ENCODE results near the gene CARD11. TPM values are rescaled to one million over a fixed set of nuclear protein-coding genes. Genes with fewer than 3 reads are reported as not detected.

Gene CARD11
- polyA plus RNA-seq, 1 experiment, result not detected

GRCh38 chr7:2880874-2881533 is 162.7 kb downstream of the CARD11 start:
- DNase-seq (ENCODE audit: low read depth), result no peak
- TF ChIP-seq CTCF (IDR thresholded peaks at IDR 0.05; ENCODE audit: insufficient read depth, low read depth, low read length), result no peak
- H3K36me3 ChIP-seq (ENCODE audit: control insufficient read depth, insufficient read depth, low read length), result no peaks in the 10 kb centered on the region
- CTCF ChIA-PET, result interaction anchor here (0.5 to 1.0 kb wide), 2 partner anchors 16 to 17 kb away, joined by 3 read pairs; no protein-coding TSS in a partner anchor
- H3K4me3 ChIP-seq (ENCODE audit: low read depth, low read length), result no peak overlapping the region
- POLR2A ChIA-PET, result no interaction called here
- H3K27me3 ChIP-seq (ENCODE audit: control insufficient read depth, insufficient read depth, low read length), result no peaks in the 10 kb centered on the region

DNA sequence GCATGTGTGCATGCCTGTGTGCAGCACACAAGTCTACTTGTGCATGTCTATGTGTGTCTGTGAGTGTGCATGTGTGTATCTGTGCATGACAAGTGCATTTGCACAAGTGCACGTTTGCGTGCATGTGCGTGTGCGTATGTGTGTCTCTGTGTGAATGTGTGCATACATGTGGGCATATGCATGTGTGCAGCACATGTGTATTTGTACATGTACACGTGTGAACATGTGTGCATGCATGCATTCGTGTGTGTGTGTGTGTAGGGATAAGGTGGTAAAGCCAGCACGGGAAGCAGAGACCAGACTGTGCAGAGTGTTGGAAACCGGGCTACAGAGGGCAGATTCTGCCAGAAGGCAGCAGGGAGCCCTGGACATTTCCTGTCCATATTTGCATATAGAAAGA is 163.6 kb downstream of the CARD11 start:
- H3K4me3 ChIP-seq (ENCODE audit: low read depth, low read length), result no peak overlapping the region

DNA sequence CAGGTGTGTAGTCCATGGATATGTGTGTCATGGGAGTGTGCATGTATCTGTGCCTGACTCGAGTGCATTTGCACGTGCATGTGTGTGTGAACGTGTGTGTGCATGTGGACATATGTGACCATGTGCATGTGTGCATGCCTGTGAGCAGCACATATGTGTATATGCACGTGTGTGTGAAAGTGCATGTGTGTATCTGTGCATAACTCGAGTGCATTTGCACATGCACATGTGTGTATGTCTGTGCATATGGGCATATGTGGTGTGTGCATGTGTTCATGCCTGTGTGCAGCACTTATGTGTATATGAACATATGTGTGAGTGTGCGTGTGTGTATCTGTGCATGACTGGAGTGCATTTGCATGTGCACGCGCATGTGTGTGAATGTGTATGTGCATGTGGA is 164.3 kb downstream of the CARD11 start:
- no peak for TF ChIP-seq CTCF (IDR thresholded peaks at IDR 0.05; ENCODE audit: insufficient read depth, low read depth, low read length)
- POLR2A ChIA-PET, result no interaction called here
- CTCF ChIA-PET, result no interaction called here

More for the DNA sequence above, 163.6 kb downstream of the CARD11 start:
- POLR2A ChIA-PET, result no interaction called here
- no peak for DNase-seq (ENCODE audit: low read depth)
- H3K36me3 ChIP-seq (ENCODE audit: control insufficient read depth, insufficient read depth, low read length), result no peaks in the 10 kb centered on the region
- H3K27me3 ChIP-seq (ENCODE audit: control insufficient read depth, insufficient read depth, low read length), result no peaks in the 10 kb centered on the region
- CTCF ChIA-PET, result no interaction called here
- TF ChIP-seq CTCF (IDR thresholded peaks at IDR 0.05; ENCODE audit: insufficient read depth, low read depth, low read length), result no peak

GRCh38 chr7:2878306-2878705 is 165.4 kb downstream of the CARD11 start:
- DNase-seq (ENCODE audit: low read depth), result no peak
- H3K4me3 ChIP-seq (ENCODE audit: low read depth, low read length), result no peak overlapping the region
- POLR2A ChIA-PET, result no interaction called here
- CTCF ChIA-PET, result no interaction called here
- no peak for TF ChIP-seq CTCF (IDR thresholded peaks at IDR 0.05; ENCODE audit: insufficient read depth, low read depth, low read length)
- H3K36me3 ChIP-seq (ENCODE audit: control insufficient read depth, insufficient read depth, low read length), result no peaks in the 10 kb centered on the region
- no peaks in the 10 kb centered on the region for H3K27me3 ChIP-seq (ENCODE audit: control insufficient read depth, insufficient read depth, low read length)

More for the DNA sequence above, 164.3 kb downstream of the CARD11 start:
- H3K27me3 ChIP-seq (ENCODE audit: control insufficient read depth, insufficient read depth, low read length), result no peaks in the 10 kb centered on the region
- H3K36me3 ChIP-seq (ENCODE audit: control insufficient read depth, insufficient read depth, low read length), result no peaks in the 10 kb centered on the region
- no peak for DNase-seq (ENCODE audit: low read depth)
- no peak overlapping the region for H3K4me3 ChIP-seq (ENCODE audit: low read depth, low read length)

DNA sequence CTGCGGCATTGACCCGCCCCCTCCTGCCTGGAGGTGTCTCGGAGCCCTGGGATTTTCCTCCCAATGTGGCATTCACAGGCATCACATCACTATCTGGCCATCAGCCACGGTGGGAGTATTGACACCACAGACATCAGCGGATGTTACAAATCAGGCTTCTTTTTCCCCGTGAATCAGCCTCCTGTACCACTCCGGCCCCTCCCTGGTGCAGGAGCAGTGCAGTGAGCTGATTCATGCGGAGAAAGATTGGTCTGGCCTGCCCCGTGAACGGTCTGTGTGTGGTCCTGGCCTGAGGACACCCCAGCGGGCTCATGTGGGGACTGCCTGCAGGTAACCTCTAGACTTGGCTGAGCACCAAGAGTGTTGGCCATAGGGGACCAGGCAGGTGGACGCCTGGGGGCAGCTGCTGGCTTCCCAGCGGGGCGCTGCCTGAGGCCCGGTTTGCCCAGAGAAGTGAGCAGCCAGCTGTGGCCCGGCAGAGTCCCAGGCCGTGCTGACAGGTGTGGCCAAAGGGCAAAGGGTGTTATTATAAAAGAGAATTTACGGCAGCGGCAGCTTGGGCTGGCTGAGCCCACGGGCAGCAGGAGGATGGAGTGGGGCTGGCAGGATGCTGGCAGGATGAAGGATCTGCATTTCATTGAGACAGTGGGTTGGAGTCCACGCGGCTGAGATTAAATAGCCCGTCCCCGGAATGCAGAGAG is 167.5 kb downstream of the CARD11 start:
- H3K4me3 ChIP-seq (ENCODE audit: low read depth, low read length), result no peak overlapping the region
- no peak for DNase-seq (ENCODE audit: low read depth)
- H3K27me3 ChIP-seq (ENCODE audit: control insufficient read depth, insufficient read depth, low read length), result no peaks in the 10 kb centered on the region
- no peak for TF ChIP-seq CTCF (IDR thresholded peaks at IDR 0.05; ENCODE audit: insufficient read depth, low read depth, low read length)
- ChIA-PET POLR2A (no interaction called here), CTCF (interaction anchor here (0.6 to 3.8 kb wide), 2 partner anchors 11 to 61 kb away, joined by 3 to 15 read pairs; no protein-coding TSS in a partner anchor)
- no peaks in the 10 kb centered on the region for H3K36me3 ChIP-seq (ENCODE audit: control insufficient read depth, insufficient read depth, low read length)

Measured in BJ (cell line).